GM12801 (cell line): ENCODE measurements around the gene LIPC.

ENCODE experiments used
- TF ChIP-seq, protein P1 (sequence below): IDR thresholded peaks from one replicate; pipeline ENCODE4 v1.5.1; 2011; ENCODE audit warnings: control low read depth; ENCODE audit not compliant: insufficient read length; ENCODE audit errors: extremely low read depth

The LIPC gene

DNA sequence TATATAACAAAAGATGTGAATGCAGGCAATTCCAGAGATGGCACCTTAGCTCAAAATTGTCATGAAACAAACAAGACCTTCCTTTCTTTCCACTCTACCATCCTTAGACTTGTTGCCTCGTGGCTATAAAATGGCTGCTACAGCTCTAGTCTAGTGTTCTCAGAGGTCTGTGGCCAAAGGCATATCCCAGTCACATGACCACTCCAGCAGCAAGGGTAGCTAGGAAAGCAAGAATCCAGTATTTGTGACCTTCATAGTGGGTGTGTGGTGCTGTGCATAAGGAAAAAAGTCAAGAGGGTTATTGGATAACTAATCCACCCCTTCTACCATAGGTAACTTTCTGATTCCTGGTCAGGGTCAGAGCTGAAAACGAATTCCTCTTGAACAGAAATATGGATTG is 27.1 kb upstream of the LIPC start:
- TF ChIP-seq, protein P1, sequence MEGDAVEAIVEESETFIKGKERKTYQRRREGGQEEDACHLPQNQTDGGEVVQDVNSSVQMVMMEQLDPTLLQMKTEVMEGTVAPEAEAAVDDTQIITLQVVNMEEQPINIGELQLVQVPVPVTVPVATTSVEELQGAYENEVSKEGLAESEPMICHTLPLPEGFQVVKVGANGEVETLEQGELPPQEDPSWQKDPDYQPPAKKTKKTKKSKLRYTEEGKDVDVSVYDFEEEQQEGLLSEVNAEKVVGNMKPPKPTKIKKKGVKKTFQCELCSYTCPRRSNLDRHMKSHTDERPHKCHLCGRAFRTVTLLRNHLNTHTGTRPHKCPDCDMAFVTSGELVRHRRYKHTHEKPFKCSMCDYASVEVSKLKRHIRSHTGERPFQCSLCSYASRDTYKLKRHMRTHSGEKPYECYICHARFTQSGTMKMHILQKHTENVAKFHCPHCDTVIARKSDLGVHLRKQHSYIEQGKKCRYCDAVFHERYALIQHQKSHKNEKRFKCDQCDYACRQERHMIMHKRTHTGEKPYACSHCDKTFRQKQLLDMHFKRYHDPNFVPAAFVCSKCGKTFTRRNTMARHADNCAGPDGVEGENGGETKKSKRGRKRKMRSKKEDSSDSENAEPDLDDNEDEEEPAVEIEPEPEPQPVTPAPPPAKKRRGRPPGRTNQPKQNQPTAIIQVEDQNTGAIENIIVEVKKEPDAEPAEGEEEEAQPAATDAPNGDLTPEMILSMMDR = no peak

DNA sequence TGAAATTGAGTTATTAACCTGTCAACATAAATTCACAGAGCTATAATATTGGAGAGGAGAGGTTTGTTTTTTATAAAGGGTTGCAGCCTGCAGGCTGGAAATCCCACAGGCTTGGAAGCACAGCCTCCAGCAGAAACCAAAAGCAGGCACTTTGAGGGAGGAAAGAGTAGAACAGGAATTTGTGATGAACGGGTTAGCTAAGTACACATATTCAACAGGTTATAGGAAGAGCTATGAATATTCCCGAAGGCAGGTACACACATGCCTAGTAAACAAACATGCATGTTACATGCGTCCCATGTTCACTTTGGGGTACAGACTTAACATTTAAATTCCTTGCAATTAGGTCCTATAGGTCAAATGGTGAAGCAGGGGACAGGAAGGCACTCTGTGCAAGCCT is 25.9 kb upstream of the LIPC start:
- TF ChIP-seq, protein P1 = no peak

DNA sequence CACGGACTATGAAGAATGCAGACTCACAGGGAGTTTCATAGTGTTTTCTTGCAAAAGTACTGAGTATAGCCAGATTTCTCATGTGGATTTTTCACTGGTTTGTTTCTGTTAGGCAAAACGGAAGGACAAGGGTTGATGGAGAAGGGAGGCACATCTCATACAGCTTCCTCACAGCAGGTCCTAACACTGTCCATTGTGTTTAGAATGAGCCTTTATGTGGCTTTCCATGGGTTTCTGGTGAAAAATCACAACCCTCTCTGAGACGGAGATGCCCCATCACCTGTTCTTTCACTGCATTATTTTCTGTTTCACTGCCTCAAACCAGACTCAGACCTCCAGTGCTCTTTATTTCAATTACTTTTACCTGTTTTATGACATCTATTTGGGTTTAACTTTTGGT is 25.0 kb upstream of the LIPC start:
- TF ChIP-seq, protein P1 = no peak

DNA sequence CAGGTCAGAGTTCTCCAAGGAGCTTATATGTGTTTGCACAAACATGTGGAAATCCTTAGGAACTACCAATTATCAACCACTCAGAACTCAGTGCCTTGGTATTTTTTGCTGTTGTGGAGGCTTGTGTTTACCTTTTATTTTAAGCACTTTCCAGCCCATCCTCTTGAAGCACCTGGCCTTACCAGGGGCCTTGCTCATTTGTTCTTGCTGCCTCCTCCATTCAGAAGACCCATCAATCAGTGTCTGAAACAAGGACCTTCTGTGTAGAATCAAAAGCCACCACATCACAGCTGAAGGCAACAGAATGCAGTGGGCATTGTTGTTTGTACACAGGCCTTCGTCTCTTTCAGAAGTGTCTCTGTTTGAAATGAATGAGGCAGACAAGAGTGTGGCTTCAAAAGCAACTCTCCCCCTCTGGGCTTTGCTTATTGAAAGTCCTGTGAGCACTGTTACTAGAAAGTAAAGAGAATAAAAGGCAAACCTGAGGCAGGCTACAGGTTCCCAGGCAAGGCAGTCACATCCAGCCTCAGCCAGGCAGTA is 24.5 kb upstream of the LIPC start:
- TF ChIP-seq, protein P1 = no peak

DNA sequence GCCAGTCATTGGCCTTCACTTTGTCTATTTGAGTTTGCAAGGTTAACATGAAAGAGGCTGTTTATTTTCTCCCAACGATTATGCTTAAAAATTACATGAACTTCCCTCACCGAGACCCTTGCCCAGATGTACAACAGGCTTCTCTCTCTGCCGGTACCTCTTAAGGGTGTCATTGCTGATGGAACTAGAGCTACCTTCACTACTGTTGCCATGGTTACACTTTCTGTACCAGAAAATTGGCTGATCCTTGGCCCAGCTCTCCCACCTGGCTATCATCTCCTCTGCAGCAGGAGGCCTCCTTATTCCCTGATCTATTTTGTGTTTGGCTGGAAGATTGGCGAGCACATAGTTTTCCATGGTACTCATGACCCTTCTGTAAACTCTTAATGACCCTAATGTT is 24.0 kb upstream of the LIPC start:
- TF ChIP-seq, protein P1 = no peak

DNA sequence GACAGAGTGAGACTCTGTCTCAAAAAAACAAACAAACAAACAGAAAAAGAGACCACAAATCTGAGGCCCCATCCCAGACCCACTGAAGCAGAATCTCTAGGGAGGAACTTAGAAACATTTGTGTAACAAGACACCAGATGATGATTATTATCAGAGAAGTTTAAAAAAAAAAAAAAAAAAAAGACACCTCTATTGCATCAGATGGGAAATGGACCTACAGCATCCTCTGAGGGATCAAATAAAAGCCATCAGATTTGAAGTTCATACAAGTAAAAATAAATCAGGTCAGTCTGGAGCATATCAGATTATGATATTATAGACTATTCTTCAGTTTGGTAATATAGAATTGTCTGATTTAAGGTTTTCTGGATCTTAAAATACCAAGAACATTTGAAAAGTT is 21.9 kb upstream of the LIPC start:
- TF ChIP-seq, protein P1 = no peak

DNA sequence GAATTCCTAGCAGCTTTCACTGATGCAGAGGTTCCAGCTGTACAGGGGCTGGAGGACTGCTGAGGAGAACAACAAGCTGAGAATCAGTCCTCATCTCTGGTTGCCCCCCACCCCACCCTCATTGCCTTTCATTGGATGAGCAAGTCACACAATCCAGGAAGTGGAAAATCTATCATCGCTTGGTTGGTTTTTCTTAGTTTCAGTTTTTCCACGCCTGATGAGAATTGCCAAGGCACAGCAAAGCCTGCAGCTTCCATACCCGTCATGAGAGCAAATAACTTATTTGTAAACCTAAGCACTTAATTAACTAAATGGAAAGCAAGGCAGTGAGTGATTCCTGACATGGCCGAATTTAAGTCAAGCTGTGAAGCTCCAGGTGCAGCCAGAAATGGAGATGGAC is 21.4 kb upstream of the LIPC start:
- TF ChIP-seq, protein P1 = no peak

DNA sequence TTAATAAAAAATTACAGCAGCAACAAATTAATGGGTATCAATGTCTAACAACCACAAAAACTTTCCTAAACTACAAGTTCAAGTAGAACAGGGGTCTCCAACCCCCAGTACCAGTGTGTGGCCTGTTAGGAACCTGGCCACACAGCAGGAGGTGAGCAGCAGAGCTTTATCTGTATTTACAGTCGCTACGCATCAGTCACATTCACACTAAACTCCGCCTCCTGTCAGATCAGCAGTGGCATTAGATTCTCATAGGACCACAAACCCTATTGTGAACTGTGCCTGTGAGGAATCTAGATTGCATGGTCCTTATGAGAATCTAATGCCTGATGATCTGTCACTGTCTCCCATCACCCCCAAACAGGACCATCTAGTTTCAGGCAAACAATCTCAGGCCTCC is 18.5 kb upstream of the LIPC start:
- TF ChIP-seq, protein P1 = no peak
